Measurements from ENCODE around the gene STXBP3. TPM values are rescaled to one million over a fixed set of nuclear protein-coding genes. Genes with fewer than 3 reads are reported as not detected.
A peak's percentile ranks its signal among the peaks of the same experiment; 100 is the strongest.

The STXBP3 gene
- total and polyA plus RNA-seq, 9 of the 15 experiments (the other 6 are each of a cell fraction or from before 2014, with no cell fraction given): 32.5 to 52.5 (median 39.2) TPM

DNA sequence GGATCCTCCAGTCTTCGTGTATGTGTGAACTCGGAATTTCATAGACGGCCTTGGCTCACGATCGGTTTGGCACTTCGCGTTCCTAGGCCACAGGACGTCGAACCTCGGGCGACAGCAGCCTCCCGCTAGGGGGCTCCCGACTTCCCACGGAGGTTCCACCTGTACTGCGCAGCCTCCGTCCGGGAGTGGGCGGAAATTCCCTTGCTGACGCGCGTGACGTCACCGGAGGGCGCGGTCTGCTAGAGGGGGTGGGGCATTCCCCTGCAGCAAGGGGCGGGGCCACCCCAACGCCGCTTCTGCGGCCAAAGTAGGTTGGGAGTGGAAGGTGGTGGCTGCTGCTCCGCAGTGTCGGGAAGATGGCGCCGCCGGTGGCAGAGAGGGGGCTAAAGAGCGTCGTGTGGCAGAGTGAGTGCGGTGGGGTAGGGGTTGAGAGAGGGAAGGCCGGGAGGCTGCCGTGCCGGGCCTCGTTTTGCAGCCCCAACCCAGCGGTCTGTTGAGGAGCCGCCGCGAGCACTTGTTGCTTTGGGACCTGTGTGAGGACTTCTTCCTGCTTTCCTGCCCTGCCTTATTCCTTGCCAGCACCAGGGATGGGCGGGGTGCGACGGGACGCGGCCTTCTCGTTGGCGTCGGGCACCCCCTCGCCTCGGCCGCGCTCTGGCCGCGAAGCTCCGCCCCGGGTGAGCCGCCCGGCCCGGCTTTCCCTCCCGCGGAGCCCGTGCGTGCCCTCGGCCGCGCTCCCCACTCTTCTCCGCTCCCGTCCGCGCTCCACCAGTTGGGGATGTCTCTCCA, at the start of gene STXBP3 (continued):
- TF ChIP-seq CC2D1A (IDR thresholded peaks at IDR 0.05) (peak; percentile 47; the same call in 1 of the 2 replicates), DIDO1 (tag; IDR thresholded peaks at IDR 0.05; ENCODE audit: low read depth) (no peak), HDAC8 (tag; IDR thresholded peaks at IDR 0.05) (no peak), TCF3 (CRISPR knock-in tag; IDR thresholded peaks at IDR 0.05) (0 out of 2 replicates have a peak, but pooled peaks have one; percentile 19), SAFB (IDR thresholded peaks at IDR 0.05; ENCODE audit: borderline replicate concordance, low read depth, low read length) (peak; percentile 92), ZNF668 (CRISPR knock-in tag; IDR thresholded peaks at IDR 0.05) (no peak), ZZZ3 (IDR thresholded peaks at IDR 0.05) (no peak), FOXM1 (IDR thresholded peaks at IDR 0.05; ENCODE audit: low read depth) (no peak), FOXM1 (CRISPR knock-in tag; IDR thresholded peaks at IDR 0.05; ENCODE audit: low read depth) (no peak), PHF8 (IDR thresholded peaks at IDR 0.05; ENCODE audit: borderline replicate concordance, low read length) (peak; percentile 87), KDM2B (CRISPR knock-in tag; IDR thresholded peaks at IDR 0.05) (no peak), MECOM (CRISPR knock-in tag; IDR thresholded peaks at IDR 0.05) (no peak), PHB2 (IDR thresholded peaks at IDR 0.05; ENCODE audit: low read depth) (no peak)
- TF ChIP-seq, protein P1, sequence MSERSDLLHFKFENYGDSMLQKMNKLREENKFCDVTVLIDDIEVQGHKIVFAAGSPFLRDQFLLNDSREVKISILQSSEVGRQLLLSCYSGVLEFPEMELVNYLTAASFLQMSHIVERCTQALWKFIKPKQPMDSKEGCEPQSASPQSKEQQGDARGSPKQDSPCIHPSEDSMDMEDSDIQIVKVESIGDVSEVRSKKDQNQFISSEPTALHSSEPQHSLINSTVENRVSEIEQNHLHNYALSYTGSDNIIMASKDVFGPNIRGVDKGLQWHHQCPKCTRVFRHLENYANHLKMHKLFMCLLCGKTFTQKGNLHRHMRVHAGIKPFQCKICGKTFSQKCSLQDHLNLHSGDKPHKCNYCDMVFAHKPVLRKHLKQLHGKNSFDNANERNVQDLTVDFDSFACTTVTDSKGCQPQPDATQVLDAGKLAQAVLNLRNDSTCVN (CRISPR knock-in tag; IDR thresholded peaks at IDR 0.05): peak; percentile 84; the same call in 1 of the 2 replicates
- TF ChIP-seq, protein P2, sequence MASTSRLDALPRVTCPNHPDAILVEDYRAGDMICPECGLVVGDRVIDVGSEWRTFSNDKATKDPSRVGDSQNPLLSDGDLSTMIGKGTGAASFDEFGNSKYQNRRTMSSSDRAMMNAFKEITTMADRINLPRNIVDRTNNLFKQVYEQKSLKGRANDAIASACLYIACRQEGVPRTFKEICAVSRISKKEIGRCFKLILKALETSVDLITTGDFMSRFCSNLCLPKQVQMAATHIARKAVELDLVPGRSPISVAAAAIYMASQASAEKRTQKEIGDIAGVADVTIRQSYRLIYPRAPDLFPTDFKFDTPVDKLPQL (IDR thresholded peaks at IDR 0.05; ENCODE audit: extremely low read depth, insufficient read length): no peak
- TF ChIP-seq, protein P3, sequence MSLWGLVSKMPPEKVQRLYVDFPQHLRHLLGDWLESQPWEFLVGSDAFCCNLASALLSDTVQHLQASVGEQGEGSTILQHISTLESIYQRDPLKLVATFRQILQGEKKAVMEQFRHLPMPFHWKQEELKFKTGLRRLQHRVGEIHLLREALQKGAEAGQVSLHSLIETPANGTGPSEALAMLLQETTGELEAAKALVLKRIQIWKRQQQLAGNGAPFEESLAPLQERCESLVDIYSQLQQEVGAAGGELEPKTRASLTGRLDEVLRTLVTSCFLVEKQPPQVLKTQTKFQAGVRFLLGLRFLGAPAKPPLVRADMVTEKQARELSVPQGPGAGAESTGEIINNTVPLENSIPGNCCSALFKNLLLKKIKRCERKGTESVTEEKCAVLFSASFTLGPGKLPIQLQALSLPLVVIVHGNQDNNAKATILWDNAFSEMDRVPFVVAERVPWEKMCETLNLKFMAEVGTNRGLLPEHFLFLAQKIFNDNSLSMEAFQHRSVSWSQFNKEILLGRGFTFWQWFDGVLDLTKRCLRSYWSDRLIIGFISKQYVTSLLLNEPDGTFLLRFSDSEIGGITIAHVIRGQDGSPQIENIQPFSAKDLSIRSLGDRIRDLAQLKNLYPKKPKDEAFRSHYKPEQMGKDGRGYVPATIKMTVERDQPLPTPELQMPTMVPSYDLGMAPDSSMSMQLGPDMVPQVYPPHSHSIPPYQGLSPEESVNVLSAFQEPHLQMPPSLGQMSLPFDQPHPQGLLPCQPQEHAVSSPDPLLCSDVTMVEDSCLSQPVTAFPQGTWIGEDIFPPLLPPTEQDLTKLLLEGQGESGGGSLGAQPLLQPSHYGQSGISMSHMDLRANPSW (CRISPR knock-in tag; IDR thresholded peaks at IDR 0.05): no peak
- TF ChIP-seq, protein P4, sequence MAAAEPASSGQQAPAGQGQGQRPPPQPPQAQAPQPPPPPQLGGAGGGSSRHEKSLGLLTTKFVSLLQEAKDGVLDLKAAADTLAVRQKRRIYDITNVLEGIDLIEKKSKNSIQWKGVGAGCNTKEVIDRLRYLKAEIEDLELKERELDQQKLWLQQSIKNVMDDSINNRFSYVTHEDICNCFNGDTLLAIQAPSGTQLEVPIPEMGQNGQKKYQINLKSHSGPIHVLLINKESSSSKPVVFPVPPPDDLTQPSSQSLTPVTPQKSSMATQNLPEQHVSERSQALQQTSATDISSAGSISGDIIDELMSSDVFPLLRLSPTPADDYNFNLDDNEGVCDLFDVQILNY (CRISPR knock-in tag; IDR thresholded peaks at IDR 0.05): peak; percentile 87; the same call in 1 of the 2 replicates
- TF ChIP-seq, protein P5, sequence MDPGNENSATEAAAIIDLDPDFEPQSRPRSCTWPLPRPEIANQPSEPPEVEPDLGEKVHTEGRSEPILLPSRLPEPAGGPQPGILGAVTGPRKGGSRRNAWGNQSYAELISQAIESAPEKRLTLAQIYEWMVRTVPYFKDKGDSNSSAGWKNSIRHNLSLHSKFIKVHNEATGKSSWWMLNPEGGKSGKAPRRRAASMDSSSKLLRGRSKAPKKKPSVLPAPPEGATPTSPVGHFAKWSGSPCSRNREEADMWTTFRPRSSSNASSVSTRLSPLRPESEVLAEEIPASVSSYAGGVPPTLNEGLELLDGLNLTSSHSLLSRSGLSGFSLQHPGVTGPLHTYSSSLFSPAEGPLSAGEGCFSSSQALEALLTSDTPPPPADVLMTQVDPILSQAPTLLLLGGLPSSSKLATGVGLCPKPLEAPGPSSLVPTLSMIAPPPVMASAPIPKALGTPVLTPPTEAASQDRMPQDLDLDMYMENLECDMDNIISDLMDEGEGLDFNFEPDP (CRISPR knock-in tag; IDR thresholded peaks at IDR 0.05): 0 out of 2 replicates have a peak, but pooled peaks have one; percentile 45
